GM23338 (cell line): Measurements from ENCODE around the gene OSCAR. TPM values are rescaled to one million over a fixed set of nuclear protein-coding genes. Genes with fewer than 3 reads are reported as not detected.

Source experiments
- ATAC-seq: fragments of 200-7000 bp; cut with Tn5 transposase; 3 replicates; pipeline ENCODE4 v1.9.1; 2020
- DNase-seq: peaks from one replicate; pipeline ENCODE4 v3.0.0-alpha.2; 2015; ENCODE audit warnings: low spot score
- H2AFZ ChIP-seq: fragments of 200-600 bp; sonication (generic); 2 replicates; pipeline ENCODE4 v1.8.0; 2016; ENCODE audit warnings: antibody characterized with exemption, mild to moderate bottlenecking, moderate library complexity
- H3F3A ChIP-seq: fragments of 200-600 bp; sonication (generic); replicated peaks from 2 replicates; pipeline ENCODE4 v1.8.0; 2017; ENCODE audit warnings: antibody characterized with exemption, mixed run types, low read depth
- H3K27ac ChIP-seq: fragments of 200-600 bp; sonication (generic); 2 replicates; pipeline ENCODE4 v1.6.1; 2016; ENCODE audit warnings: low read depth
- H3K27me3 ChIP-seq: fragments of 200-600 bp; sonication (generic); 2 replicates; pipeline ENCODE4 v1.8.0; 2016; ENCODE audit warnings: mild to moderate bottlenecking, mixed run types, moderate library complexity; ENCODE audit not compliant: insufficient read depth
- H3K36me3 ChIP-seq: fragments of 200-600 bp; sonication (generic); 2 replicates; pipeline ENCODE4 v1.8.0; 2016; ENCODE audit warnings: mild to moderate bottlenecking; ENCODE audit not compliant: insufficient read depth
- H3K4me1 ChIP-seq: fragments of 200-600 bp; sonication (generic); 2 replicates; pipeline ENCODE4 v1.8.0; 2016; ENCODE audit warnings: mild to moderate bottlenecking, moderate library complexity; ENCODE audit not compliant: insufficient read depth
- H3K4me2 ChIP-seq: fragments of 200-600 bp; sonication (generic); 2 replicates; pipeline ENCODE4 v1.7.1; 2017; ENCODE audit warnings: mixed run types
- H3K4me3 ChIP-seq: fragments of 200-600 bp; sonication (generic); 2 replicates; pipeline ENCODE4 v1.6.1; 2016; ENCODE audit warnings: mixed run types
- H3K79me2 ChIP-seq: fragments of 200-600 bp; sonication (generic); replicated peaks from 2 replicates; pipeline ENCODE4 v1.8.0; 2017; ENCODE audit warnings: mild to moderate bottlenecking; ENCODE audit not compliant: insufficient read depth
- H3K9me2 ChIP-seq: fragments of 200-600 bp; sonication (generic); 2 replicates; pipeline ENCODE4 v1.8.0; 2017; ENCODE audit not compliant: insufficient read depth
- H4K20me1 ChIP-seq: fragments of 200-600 bp; sonication (generic); replicated peaks from 2 replicates; pipeline ENCODE4 v1.8.0; 2017; ENCODE audit warnings: mild to moderate bottlenecking; ENCODE audit not compliant: insufficient read depth
- H3K27ac Mint-ChIP-seq: 2 replicates; pipeline ENCODE4 v1.8.0; 2020; ENCODE audit warnings: inconsistent platforms, mild to moderate bottlenecking, moderate library complexity, mixed read lengths
- H3K27me3 Mint-ChIP-seq: 3 replicates; pipeline ENCODE4 v1.8.0; 2022; ENCODE audit warnings: low read depth, mild to moderate bottlenecking, moderate library complexity, mixed read lengths, inconsistent platforms; ENCODE audit not compliant: insufficient read depth, poor library complexity
- H3K36me3 Mint-ChIP-seq: 3 replicates; pipeline ENCODE4 v1.8.0; 2021; ENCODE audit warnings: low read depth, mild to moderate bottlenecking, inconsistent platforms, moderate library complexity, mixed read lengths
- H3K4me1 Mint-ChIP-seq: 3 replicates; pipeline ENCODE4 v1.8.0; 2020; ENCODE audit warnings: mild to moderate bottlenecking, inconsistent platforms, mixed read lengths
- H3K4me3 Mint-ChIP-seq: 3 replicates; pipeline ENCODE4 v1.8.0; 2021; ENCODE audit warnings: moderate library complexity, mild to moderate bottlenecking, inconsistent platforms, mixed read lengths
- H3K9me3 Mint-ChIP-seq: 3 replicates; pipeline ENCODE4 v1.8.0; 2020; ENCODE audit warnings: moderate library complexity, mild to moderate bottlenecking, inconsistent platforms, mixed read lengths
- CREB1 ChIP-seq: fragments of 250-450 bp; sonication (Bioruptor Pico); IDR thresholded peaks from 2 replicates; pipeline ENCODE4 v1.5.0; 2020; ENCODE audit warnings: low read depth, mild to moderate bottlenecking, moderate library complexity
- CTCF ChIP-seq, 2 experiments: fragments of 200-600 bp in 1 of 2; sonication (generic) in 1 of 2; conservative IDR thresholded peaks; 2 replicates each; pipeline versions ENCODE4 v1.5.1 to v1.6.1; 2016 to 2017; ENCODE audit warnings: antibody characterized with exemption in 2 of 2, low read depth in 2 of 2, mild to moderate bottlenecking in 2 of 2, moderate library complexity in 1 of 2
- ETS1 ChIP-seq: IDR thresholded peaks from 2 replicates; pipeline ENCODE4 v1.6.1; 2016; ENCODE audit warnings: antibody characterized with exemption
- EZH2phosphoT487 ChIP-seq: fragments of 200-600 bp; sonication (generic); IDR thresholded peaks from one replicate; pipeline ENCODE4 v1.8.1; 2018; ENCODE audit warnings: antibody characterized with exemption; ENCODE audit not compliant: unreplicated experiment
- REST ChIP-seq: IDR thresholded peaks from one replicate; pipeline ENCODE4 v1.6.1; 2018; ENCODE audit warnings: antibody characterized with exemption; ENCODE audit not compliant: unreplicated experiment
- ZNF331 ChIP-seq: fragments of 250-450 bp; sonication (Bioruptor Pico); IDR thresholded peaks from 2 replicates; pipeline ENCODE4 v1.5.0; 2020; ENCODE audit warnings: low read depth, mild to moderate bottlenecking, moderate library complexity
- ZNF462 ChIP-seq: fragments of 250-450 bp; sonication (Bioruptor Pico); IDR thresholded peaks from 2 replicates; pipeline ENCODE4 v1.5.0; 2020; ENCODE audit warnings: mild to moderate bottlenecking, moderate library complexity
- polyA plus RNA-seq: library from polyadenylated mRNA; unstranded; fragments of >200 nt; fragmentation: Nextera tagmentation; extraction: Ambion mirVana; gene quantifications from 2 replicates; pipeline ENCODE4 v1.2.1, GENCODE V29; 2016
- total RNA-seq: library from RNA; depleted of rRNA; stranded (reverse); fragments of >200 nt; shearing (Covaris generic); gene quantifications from 2 replicates; pipeline ENCODE4 v1.2.3, GENCODE V29; 2014

OSCAR gene
- total and polyA plus RNA-seq, 2 experiments from 2014 or later = 0.31 to 1.6 TPM

- 0 out of 2 replicates have a peak, but pooled peaks cover 3% of the 10 kb centered on the region for H3F3A ChIP-seq
- no peak for TF ChIP-seq ZNF331
- TF ChIP-seq EZH2phosphoT487 = no peak
- H3K4me3 Mint-ChIP-seq = no peak overlapping the region
- H3K36me3 Mint-ChIP-seq = peaks cover 48% of the 10 kb centered on the region
- H3K36me3 ChIP-seq = peaks cover 10% of the 10 kb centered on the region
- peaks cover 5% of the 10 kb centered on the region; the same call in 1 of the 2 replicates for H3K4me1 ChIP-seq
- H3K4me3 ChIP-seq = no peak overlapping the region
- peaks cover 22% of the 10 kb centered on the region for H3K79me2 ChIP-seq
- H3K27me3 Mint-ChIP-seq = peaks cover 22% of the 10 kb centered on the region
- DNase-seq (no peak), ATAC-seq (no peak)
- no peak overlapping the region for H3K4me2 ChIP-seq
- H3K27me3 ChIP-seq = no peaks in the 10 kb centered on the region
- H3K27ac Mint-ChIP-seq = no peak overlapping the region
- no peak overlapping the region for H3K27ac ChIP-seq
- H3K4me1 Mint-ChIP-seq = peaks cover 7% of the 10 kb centered on the region
- H4K20me1 ChIP-seq = peaks cover 16% of the 10 kb centered on the region
- no peak overlapping the region for H2AFZ ChIP-seq
- H3K9me3 Mint-ChIP-seq = no peaks in the 10 kb centered on the region; the same call in 1 of the 3 replicates
- H3K9me2 ChIP-seq = no peaks in the 10 kb centered on the region
These were observed 5.2 kb upstream of the OSCAR start for GRCh38 chr19:54105796-54106195.

GRCh38 chr19:54104998-54105715, 4.6 kb upstream of the OSCAR start:
- Histone ChIP-seq H2AFZ (no peak overlapping the region), H3F3A (0 out of 2 replicates have a peak, but pooled peaks cover 3% of the 10 kb centered on the region), H3K4me2 (no peak overlapping the region), H3K79me2 (peaks cover 22% of the 10 kb centered on the region), H3K27me3 (no peaks in the 10 kb centered on the region), H3K9me2 (no peaks in the 10 kb centered on the region), H3K36me3 (peaks cover 6% of the 10 kb centered on the region), H3K4me1 (peaks cover 5% of the 10 kb centered on the region; the same call in 1 of the 2 replicates), H3K27ac (peak overlapping the region; percentile 19; the same call in 1 of the 2 replicates), H4K20me1 (peaks cover 15% of the 10 kb centered on the region), H3K4me3 (no peak overlapping the region)
- Mint-ChIP-seq H3K4me1 (peaks cover 11% of the 10 kb centered on the region), H3K4me3 (peak overlapping the region; percentile 22; the same call in 2 of the 3 replicates), H3K36me3 (peaks cover 44% of the 10 kb centered on the region), H3K27ac (no peak overlapping the region), H3K9me3 (no peaks in the 10 kb centered on the region; the same call in 1 of the 3 replicates), H3K27me3 (peaks cover 19% of the 10 kb centered on the region)
- DNase-seq = no peak
- ATAC-seq = no peak
- TF ChIP-seq ZNF462 (CRISPR knock-in tag) = no peak
- no peak for TF ChIP-seq ETS1
- TF ChIP-seq CREB1 = no peak
- TF ChIP-seq REST = no peak
- no peak for TF ChIP-seq ZNF331
- TF ChIP-seq CTCF (conservative IDR thresholded peaks at IDR 0.05; ENCODE audit: low read depth in 2 of 2) = no peak
